Rectal smooth muscle tissue (tissue), 1 donor: ENCODE results near the gene ANTXRL.
"Not testable (repeated sequence)": the region's sequence is repeated elsewhere in the genome, so short reads cannot be mapped to it uniquely, and the experiment has no call there.

Source experiments
- H3K27ac ChIP-seq: one replicate; pipeline ENCODE4 v1.7.0; 2013; ENCODE audit warnings: low read depth, low read length, inconsistent platforms
- H3K27me3 ChIP-seq: one replicate; pipeline ENCODE4 v1.7.0; 2013; ENCODE audit warnings: low read length; ENCODE audit not compliant: control insufficient read depth, insufficient read depth
- H3K36me3 ChIP-seq: one replicate; pipeline ENCODE4 v1.7.0; 2013; ENCODE audit warnings: low read length; ENCODE audit not compliant: control insufficient read depth, insufficient read depth
- H3K4me1 ChIP-seq: one replicate; pipeline ENCODE4 v1.7.0; 2013; ENCODE audit warnings: low read length; ENCODE audit not compliant: control insufficient read depth, insufficient read depth
- H3K4me3 ChIP-seq: one replicate; pipeline ENCODE4 v1.7.0; 2013; ENCODE audit warnings: low read length
- H3K9ac ChIP-seq: one replicate; pipeline ENCODE4 v1.7.0; 2013; ENCODE audit warnings: low read length

Gene ANTXRL

DNA sequence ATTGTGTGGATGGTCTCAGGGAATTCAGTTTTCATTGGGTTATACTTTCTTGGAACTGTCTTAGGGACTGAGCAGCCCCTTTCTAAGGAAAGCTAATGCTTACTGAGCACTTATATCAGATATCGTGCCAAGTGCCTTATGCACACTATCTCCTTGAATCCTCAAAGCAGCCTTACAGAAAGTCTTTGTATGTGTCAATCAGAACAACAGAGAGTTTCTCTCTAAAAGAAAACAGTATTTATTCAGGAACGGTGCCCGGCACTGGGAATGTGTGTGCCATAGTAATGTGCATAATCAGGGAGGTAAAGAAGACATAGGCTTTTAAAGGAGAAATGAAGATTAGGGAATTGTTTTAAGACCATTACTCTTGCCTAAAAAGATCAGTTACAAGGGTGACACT, 17.3 kb downstream of the ANTXRL start:
- H3K27ac ChIP-seq = no peak overlapping the region
- H3K9ac ChIP-seq = no peak overlapping the region
- H3K4me3 ChIP-seq = no peak overlapping the region
- H3K27me3 ChIP-seq = no peaks in the 10 kb centered on the region
- H3K4me1 ChIP-seq = no peaks in the 10 kb centered on the region
- no peaks in the 10 kb centered on the region for H3K36me3 ChIP-seq

DNA sequence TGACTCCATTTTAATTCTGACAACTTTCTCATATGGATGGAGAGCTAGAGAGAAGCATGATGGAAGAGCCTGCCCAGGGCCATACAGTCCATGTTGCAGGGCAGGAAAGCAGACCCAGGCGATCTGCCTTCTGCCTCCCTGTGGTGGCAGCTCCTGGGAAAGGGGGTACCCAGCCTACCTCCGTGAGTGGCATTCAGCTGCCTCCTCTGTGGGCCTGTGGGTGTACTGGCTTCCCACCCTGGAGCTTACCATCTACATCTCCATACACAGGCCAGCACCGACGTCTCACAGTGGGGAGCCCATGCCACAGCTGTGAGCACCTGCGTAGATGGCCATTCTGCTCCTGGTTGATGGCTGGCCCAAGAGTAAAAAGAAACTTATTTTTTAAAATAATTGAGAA, 17.9 kb downstream of the ANTXRL start:
- H3K27ac ChIP-seq, H3K4me3 ChIP-seq, H3K27me3 ChIP-seq, H3K4me1 ChIP-seq, H3K36me3 ChIP-seq, H3K9ac ChIP-seq: not testable (repeated sequence)

DNA sequence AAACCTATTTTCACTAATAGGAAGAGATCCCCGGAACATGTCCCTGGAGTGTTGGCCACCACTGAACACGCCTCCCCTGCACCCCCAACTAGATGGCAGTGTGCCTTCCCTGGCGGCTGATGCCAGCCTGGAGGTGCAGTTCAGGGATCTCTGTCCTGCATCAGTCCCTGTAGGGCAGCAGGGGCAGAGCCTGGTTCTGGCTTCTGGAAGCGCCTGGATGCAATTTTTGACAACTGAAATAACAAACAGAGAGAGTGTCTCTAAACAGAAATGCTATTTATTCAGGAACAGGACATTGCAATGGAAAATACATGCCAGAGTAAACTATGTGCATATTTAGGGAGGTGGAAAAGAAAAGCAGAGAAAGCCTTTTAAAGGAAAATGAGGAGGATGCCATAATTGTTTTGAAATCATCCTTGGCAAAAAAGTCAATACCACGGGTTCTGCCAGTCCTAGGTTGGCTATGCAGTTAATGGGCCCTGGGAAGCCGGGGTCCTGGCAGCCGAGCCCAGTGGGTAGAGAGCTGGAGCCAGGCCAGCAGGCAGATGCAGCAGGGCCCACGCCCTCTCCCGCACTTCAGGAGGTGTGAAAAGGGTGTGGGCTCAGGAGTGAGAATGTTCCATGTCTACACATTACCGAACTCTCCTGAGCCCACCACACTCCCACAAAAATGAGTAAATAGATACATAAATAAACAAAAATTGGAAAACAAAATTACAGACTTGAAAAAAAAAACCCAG, 18.5 kb downstream of the ANTXRL start:
- no peaks in the 10 kb centered on the region for H3K4me1 ChIP-seq
- H3K36me3 ChIP-seq = no peaks in the 10 kb centered on the region
- no peak overlapping the region for H3K27ac ChIP-seq
- H3K4me3 ChIP-seq = no peak overlapping the region
- H3K27me3 ChIP-seq = no peaks in the 10 kb centered on the region
- no peak overlapping the region for H3K9ac ChIP-seq

DNA sequence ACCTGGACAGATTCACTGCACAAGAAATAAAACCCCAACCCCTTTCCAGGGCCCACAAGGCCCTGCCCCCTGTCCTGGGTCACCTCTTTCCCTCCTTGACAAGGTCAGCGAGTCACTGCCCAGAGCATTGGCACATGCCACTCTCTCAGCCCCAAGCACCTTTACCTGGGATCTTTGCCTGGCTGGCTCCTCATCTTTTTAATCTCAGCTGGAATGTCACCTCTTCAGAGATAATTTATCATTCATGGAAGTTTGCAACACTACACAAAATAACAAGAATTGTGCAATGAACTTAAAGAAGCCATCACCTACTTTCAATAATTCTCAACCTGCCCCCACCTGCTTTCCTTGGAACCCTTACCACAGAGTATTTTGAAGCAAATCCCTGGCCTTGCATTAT, 19.2 kb downstream of the ANTXRL start:
- no peak overlapping the region for H3K9ac ChIP-seq
- no peaks in the 10 kb centered on the region for H3K36me3 ChIP-seq
- H3K27me3 ChIP-seq = no peaks in the 10 kb centered on the region
- H3K4me3 ChIP-seq = no peak overlapping the region
- H3K27ac ChIP-seq = no peak overlapping the region
- H3K4me1 ChIP-seq = no peaks in the 10 kb centered on the region

DNA sequence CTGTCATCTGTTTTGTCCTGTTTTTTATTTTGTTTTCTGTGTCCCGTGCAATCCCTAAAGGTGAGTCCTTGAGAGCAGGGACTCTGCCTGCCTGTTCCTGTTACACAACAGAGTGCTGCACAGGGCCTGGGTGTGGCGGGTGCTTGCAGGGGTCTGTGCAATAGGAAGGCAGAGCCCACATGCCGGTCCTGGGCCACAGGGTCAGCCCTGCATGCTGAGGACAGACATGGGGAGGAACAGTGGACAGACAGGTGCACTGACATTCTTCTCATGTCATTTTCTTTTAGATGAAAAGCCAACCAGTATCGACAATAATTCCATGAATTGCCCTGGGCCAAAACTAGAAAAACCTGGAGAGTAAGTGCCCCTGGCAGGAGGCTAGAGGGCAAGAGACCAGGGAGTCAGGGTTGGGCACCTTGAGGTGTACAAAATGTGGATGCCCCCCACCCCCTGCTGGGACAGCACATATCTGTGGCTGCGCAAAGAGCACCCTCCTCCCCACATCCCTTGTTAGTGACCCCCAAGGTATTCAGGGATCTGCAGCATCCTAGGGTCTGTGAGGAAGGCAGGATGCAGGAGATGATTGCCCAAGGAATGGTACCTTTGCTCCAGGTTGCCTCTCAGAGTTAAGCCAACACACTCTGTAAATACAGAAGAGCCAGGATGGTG, 19.9 kb downstream of the ANTXRL start:
- Histone ChIP-seq H3K36me3 (no peaks in the 10 kb centered on the region), H3K9ac (no peak overlapping the region), H3K4me3 (no peak overlapping the region), H3K27me3 (no peaks in the 10 kb centered on the region), H3K27ac (no peak overlapping the region), H3K4me1 (no peaks in the 10 kb centered on the region)

DNA sequence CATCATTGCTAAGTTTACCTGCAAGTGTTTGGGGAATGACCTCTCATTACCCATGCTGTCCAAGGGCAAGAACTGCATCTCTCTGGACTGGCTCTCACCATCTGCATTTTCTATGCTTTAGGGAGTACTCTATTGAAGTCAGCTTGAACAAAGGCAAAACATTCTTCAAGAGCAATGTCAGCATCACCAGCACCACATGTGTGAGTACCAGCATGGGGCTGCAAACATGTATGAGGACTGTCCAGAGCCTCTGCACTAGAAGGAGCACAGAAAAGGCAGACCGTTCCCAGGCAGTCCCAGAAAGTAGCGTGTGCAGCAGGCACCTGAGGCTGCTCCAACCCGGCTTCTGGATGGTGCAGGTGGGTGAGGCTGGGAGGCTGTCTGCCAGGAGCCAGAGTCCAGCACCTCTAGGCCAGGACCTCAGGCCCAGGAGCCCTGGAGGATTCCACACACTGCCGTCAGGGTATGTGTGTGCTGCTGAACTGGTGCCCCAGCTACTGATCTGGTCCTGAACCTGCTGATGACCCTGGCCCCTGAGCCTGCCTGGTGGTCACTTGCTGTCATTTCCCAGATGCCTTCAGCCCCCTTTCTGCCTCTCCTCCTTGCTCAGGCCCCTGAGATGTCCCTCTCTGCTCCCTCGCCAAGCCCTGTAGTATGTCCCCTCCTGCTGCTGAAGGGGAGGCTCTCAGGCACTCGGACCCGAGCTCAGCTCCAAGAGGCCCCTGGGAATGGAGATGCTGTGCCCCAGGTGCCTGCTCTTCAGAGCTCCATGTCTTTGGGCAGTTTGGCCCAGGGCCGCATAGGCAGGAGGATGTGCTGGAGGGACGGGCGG, 20.7 kb downstream of the ANTXRL start:
- Histone ChIP-seq H3K27me3 (no peaks in the 10 kb centered on the region), H3K36me3 (no peaks in the 10 kb centered on the region), H3K27ac (no peak overlapping the region), H3K9ac (no peak overlapping the region), H3K4me3 (no peak overlapping the region), H3K4me1 (no peaks in the 10 kb centered on the region)

DNA sequence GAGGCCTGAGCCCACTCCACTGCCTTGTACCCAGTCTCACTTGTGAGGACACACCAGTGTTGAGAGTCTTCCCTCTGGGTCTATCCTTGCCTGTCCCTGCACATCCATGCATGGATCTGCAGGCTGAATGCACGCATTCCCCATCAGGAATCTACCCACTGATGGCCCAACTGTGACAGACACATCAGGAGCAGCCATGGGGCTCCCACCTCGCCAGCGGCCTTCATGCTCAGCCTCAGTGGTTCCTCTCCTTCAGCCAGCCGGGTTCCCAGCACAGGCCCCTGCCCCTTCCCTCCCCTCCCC, 21.3 kb downstream of the ANTXRL start:
- no peak overlapping the region for H3K27ac ChIP-seq
- H3K36me3 ChIP-seq = no peaks in the 10 kb centered on the region
- H3K27me3 ChIP-seq = no peaks in the 10 kb centered on the region
- no peaks in the 10 kb centered on the region for H3K4me1 ChIP-seq
- no peak overlapping the region for H3K9ac ChIP-seq
- H3K4me3 ChIP-seq = no peak overlapping the region

DNA sequence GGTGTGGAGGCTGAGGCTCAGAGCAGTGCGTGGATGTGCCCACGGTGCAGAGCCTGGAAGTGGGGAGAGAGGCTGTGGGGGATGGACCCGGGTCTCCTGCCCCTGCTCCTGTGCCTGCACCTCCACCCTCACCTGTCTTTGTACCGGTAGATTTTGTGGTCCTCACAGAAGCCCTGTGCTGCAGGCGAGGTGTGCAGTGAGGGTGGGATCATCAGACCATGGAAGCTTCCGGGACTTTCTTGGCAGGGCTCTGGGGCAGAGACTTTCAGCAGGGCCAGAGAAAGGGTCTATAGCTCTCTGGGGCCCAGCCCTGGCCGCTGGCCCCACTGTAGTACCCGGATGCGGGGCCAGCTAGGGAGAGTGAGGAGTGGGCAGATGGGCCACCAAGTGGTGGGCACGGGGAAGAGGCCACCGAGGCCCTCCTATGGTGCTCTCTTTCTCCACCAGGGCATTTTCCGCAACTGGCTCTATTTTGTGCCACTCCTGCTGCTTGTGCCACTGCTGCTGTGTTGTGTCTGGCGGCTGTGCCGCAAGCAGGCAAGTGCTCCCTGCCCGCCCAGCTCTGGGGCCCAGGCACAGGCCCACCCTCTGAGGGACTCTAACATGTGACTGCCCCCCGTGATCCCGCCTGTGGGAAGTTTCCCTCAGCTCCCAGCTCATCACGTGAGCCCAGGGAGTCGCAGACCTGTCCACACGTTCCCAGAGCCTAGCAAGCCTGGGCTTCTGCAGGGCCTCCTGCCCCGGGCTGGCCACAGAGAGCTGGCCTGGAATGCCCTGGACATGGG, 22.1 kb downstream of the ANTXRL start:
- H3K27ac ChIP-seq = no peak overlapping the region
- no peak overlapping the region for H3K9ac ChIP-seq
- H3K4me1 ChIP-seq = no peaks in the 10 kb centered on the region
- no peaks in the 10 kb centered on the region for H3K36me3 ChIP-seq
- H3K27me3 ChIP-seq = no peaks in the 10 kb centered on the region
- H3K4me3 ChIP-seq = no peak overlapping the region

DNA sequence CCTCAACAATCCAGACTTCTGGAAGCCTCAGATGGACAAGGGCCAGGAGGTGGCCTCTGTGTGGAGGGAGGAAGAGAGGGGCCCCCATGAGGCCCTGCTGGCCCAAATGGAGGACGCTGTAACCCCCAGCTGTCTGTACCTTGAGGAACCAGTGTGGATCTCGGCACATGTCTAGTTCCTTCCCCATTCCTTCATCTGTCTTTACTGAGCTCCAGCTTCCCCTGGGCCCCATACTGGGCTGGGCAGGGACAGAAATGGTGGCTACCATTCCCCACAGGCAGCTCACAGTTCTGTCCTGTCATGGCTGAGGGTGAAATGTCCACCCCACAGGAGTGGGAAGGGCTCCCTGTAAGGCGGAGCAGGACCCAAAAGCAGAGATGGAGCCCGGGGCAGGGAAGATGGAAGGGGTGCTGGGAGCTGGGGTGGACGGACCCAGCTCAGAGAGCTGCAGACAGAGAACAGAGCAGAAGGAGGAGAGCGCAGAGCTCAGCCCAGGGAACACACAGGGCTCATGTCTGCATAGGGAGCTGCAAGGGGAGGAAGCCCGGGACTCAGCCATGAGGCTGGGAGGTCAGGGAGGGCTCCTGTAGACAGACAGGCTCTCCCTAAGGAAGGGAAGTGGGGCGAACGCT, 22.8 kb downstream of the ANTXRL start:
- H3K27ac ChIP-seq = no peak overlapping the region
- H3K27me3 ChIP-seq = no peaks in the 10 kb centered on the region

DNA sequence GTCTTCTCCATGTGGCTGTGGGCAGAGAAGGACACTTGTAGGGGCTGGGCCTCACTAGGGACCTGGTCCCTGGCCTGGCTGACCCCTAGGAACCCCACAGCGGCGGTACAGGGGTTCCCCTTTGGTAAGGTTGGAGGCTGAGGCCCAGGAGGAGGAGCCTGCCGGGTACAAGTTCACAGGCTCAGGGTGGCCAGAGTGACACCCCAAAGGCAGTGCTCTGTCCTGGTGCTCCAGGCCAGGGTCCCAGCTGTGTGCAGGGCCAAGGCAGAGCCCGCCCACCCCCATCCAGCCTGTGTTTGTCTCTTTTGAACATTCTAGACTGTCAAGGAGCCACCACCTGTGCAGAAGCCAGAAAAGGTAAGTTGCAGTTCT, 23.3 kb downstream of the ANTXRL start:
- H3K36me3 ChIP-seq = no peaks in the 10 kb centered on the region
- H3K27me3 ChIP-seq = no peaks in the 10 kb centered on the region
- H3K4me3 ChIP-seq = no peak overlapping the region
- H3K27ac ChIP-seq = no peak overlapping the region
- no peaks in the 10 kb centered on the region for H3K4me1 ChIP-seq
- no peak overlapping the region for H3K9ac ChIP-seq

More for the DNA sequence above, 22.8 kb downstream of the ANTXRL start:
- Histone ChIP-seq H3K4me3 (no peak overlapping the region), H3K4me1 (no peaks in the 10 kb centered on the region), H3K36me3 (no peaks in the 10 kb centered on the region), H3K9ac (no peak overlapping the region)

DNA sequence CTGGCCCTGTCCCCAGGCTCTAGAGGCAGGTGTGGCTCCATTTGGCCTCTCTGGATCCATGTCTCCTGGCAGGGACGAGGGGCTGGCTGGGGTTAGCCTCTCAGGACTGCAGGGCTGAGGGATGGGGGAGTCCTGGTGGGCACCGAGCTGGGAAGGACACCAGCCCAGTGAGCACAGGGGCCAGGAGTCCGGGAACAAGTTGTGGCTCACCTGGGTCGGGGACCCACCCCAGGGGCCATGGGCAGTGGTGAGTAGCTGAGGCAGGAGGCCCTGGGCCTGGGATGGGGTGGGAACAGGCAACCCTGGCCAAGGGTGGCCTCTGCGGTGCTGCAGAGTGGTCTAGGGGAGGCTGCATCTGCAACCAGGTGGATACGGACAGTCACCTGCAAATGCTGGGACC, 24.1 kb downstream of the ANTXRL start:
- Histone ChIP-seq H3K4me3 (no peak overlapping the region), H3K36me3 (no peaks in the 10 kb centered on the region), H3K9ac (no peak overlapping the region), H3K27me3 (no peaks in the 10 kb centered on the region), H3K27ac (no peak overlapping the region), H3K4me1 (no peaks in the 10 kb centered on the region)

DNA sequence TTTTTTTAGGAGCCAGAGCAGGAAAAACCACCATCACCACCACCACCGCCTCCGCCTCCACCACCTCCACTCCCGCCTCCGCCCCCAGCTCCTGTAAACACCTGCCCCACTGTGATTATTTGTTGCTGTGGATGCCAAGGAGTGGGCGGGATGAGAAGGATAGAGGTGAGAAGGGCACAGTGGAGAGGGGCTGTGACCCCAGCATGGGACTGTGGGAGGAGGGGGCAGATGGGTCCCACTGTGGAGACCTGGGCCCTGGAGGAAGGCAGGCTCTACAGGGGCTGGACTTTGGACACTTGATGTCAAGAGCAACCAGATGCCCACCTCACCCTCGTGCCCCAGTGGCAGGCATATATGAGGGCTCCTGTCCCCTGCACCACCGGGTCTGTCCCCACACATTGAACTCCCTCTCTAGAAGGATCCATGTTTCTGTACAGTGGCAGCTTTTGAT, 24.7 kb downstream of the ANTXRL start:
- Histone ChIP-seq H3K4me3 (no peak overlapping the region), H3K9ac (no peak overlapping the region), H3K27me3 (no peaks in the 10 kb centered on the region), H3K4me1 (no peaks in the 10 kb centered on the region), H3K36me3 (no peaks in the 10 kb centered on the region), H3K27ac (no peak overlapping the region)
